Measurements from ENCODE around the gene LIMA1. TPM values are rescaled to one million over a fixed set of nuclear protein-coding genes. Genes with fewer than 3 reads are reported as not detected.

The LIMA1 gene
- total and polyA plus RNA-seq, 2 of the 4 experiments (the other 2 are of a cell fraction): 126 to 163 TPM

GRCh38 chr12:50265770-50266524 lies 17.4 kb downstream of the LIMA1 start:
- Histone ChIP-seq H4K8ac (ENCODE audit: low read depth in 2 of 2, low read length in 2 of 2) (no peak overlapping the region), H3K9ac (ENCODE audit: low read depth, low read length) (no peak overlapping the region), H4K5ac (ENCODE audit: low read depth, low read length) (no peak overlapping the region), H4K91ac (ENCODE audit: insufficient read depth, low read depth, low read length) (no peak overlapping the region), H4K20me1 (ENCODE audit: insufficient read depth, low read length) (no peaks in the 10 kb centered on the region), H3K56ac (ENCODE audit: extremely low read depth, insufficient read depth, low read length) (no peak overlapping the region), H2AK9ac (replicated peaks; ENCODE audit: low read depth, low read length, poor library complexity) (peak overlapping the region; percentile 61), H3K14ac (replicated peaks; ENCODE audit: low read depth, low read length) (peak overlapping the region; percentile 25; the same call in 1 of the 2 replicates), H3K27me3 (ENCODE audit: control insufficient read depth, insufficient read depth, low read length) (no peaks in the 10 kb centered on the region), H3K4me1 (ENCODE audit: control insufficient read depth, insufficient read depth, low read length) (peaks cover 2% of the 10 kb centered on the region; the same call in 1 of the 2 replicates), H3K4ac (ENCODE audit: low read depth, low read length) (no peak overlapping the region), H3K18ac (ENCODE audit: low read depth, low read length) (no peak overlapping the region), H3K4me3 (ENCODE audit: insufficient read depth, low read depth, low read length) (no peak overlapping the region), H3K27ac (ENCODE audit: insufficient read depth, low read length) (no peak overlapping the region), H3K4me2 (ENCODE audit: low read depth, low read length) (no peak overlapping the region), H2BK20ac (ENCODE audit: low read depth, low read length) (no peak overlapping the region), H3K23ac (ENCODE audit: low read depth, low read length) (no peak overlapping the region), H3K9me1 (ENCODE audit: insufficient read depth, low read length) (peaks cover 6% of the 10 kb centered on the region; the same call in 1 of the 2 replicates), H2BK120ac (ENCODE audit: low read depth, low read length) (no peak overlapping the region), H3K36me3 (ENCODE audit: control insufficient read depth, insufficient read depth, low read length) (no peaks in the 10 kb centered on the region), H3K9me3 (ENCODE audit: control insufficient read depth, insufficient read depth, low read length) (no peaks in the 10 kb centered on the region), H2AFZ (replicated peaks; ENCODE audit: low read length, poor library complexity) (no peak overlapping the region), H2BK15ac (ENCODE audit: low read depth, low read length) (0 out of 3 replicates have a peak overlapping the region, but pooled peaks have one; percentile 21), H3K79me1 (ENCODE audit: low read depth in 1 of 2, low read length in 2 of 2) (peaks cover 5 to 7% of the 10 kb centered on the region in 2 experiments; a peak in 1 of 4 replicates), H2BK5ac (ENCODE audit: low read depth, low read length, poor library complexity, severe bottlenecking) (no peak overlapping the region), H2AK5ac (ENCODE audit: low read depth, low read length) (peak overlapping the region; percentile 58; the same call in 1 of the 2 replicates)
- ChIA-PET CTCF (no interaction called here), POLR2A (ENCODE audit: unreplicated experiment) (no interaction called here)
- dilution Hi-C loops (cut with HindIII; ENCODE audit: low sequenced_read_pairs, unreplicated experiment): no loop called here
- TF ChIP-seq POLR2A (IDR thresholded peaks at IDR 0.05; ENCODE audit: low read depth, low read length) (no peak), BHLHE40 (IDR thresholded peaks at IDR 0.05; ENCODE audit: low read depth, low read length) (no peak), CHD1 (IDR thresholded peaks at IDR 0.05; ENCODE audit: low read depth, low read length) (no peak), RCOR1 (IDR thresholded peaks at IDR 0.05; ENCODE audit: insufficient replicate concordance, low read length) (no peak), MXI1 (IDR thresholded peaks at IDR 0.05; ENCODE audit: borderline replicate concordance, low read depth, low read length) (no peak), MAZ (IDR thresholded peaks at IDR 0.05; ENCODE audit: borderline replicate concordance, low read depth, low read length) (no peak), RAD21 (IDR thresholded peaks at IDR 0.05; ENCODE audit: low read length) (no peak), ELK1 (IDR thresholded peaks at IDR 0.05; ENCODE audit: borderline replicate concordance, low read depth, low read length) (no peak), CTCF (conservative IDR thresholded peaks at IDR 0.05; ENCODE audit: low read depth, low read length) (no peak), MAFK (IDR thresholded peaks at IDR 0.05; ENCODE audit: low read depth, low read length) (no peak), FOS (IDR thresholded peaks at IDR 0.05; ENCODE audit: low read depth, low read length) (no peak), SMC3 (IDR thresholded peaks at IDR 0.05; ENCODE audit: low read depth, low read length) (no peak), CEBPB (IDR thresholded peaks at IDR 0.05; ENCODE audit: low read depth, low read length) (no peak), USF2 (IDR thresholded peaks at IDR 0.05; ENCODE audit: low read depth, low read length) (no peak), NFE2L2 (IDR thresholded peaks at IDR 0.05; ENCODE audit: low read depth, low read length) (no peak)
- intact Hi-C loops (cut with micrococcal nuclease): loop anchor here (2.0 kb wide), 1 partner anchor 17 kb away; the partner anchor contains the start of gene LIMA1
- DNase-seq (no peak), ATAC-seq (ENCODE audit: low read depth) (no peak)
- BruUV-seq (replicated peaks): no TSS peak
- in situ Hi-C loops (cut with MboI; ENCODE audit: low sequenced_read_pairs): no loop called here
- WGBS, 2 experiments (ENCODE audit: extremely low coverage in 2 of 2, insufficient read length in 1 of 2): no CpG with 5 or more reads among the region's 1 CpG

Data from IMR-90 (cell line).